Hematopoietic multipotent progenitor cell (in vitro differentiated cells): Measurements from ENCODE around the gene WDR38. TPM values are rescaled to one million over a fixed set of nuclear protein-coding genes. Genes with fewer than 3 reads are reported as not detected.
"Not testable (repeated sequence)": the region's sequence is repeated elsewhere in the genome, so short reads cannot be mapped to it uniquely, and the experiment has no call there.

Source experiments
- DNase-seq, 3 donors: peaks; one replicate each; pipeline ENCODE4 v3.0.0-alpha.2; 2011 to 2015; ENCODE audit warnings: low read depth in 2 of 3, low spot score in 2 of 3
- total RNA-seq: library from RNA; depleted of rRNA; stranded (reverse); fragments of >200 nt; gene quantifications from one replicate; pipeline ENCODE4 v1.2.3, GENCODE V29; 2012

The WDR38 gene
- total RNA-seq, 1 donor: not detected

DNA sequence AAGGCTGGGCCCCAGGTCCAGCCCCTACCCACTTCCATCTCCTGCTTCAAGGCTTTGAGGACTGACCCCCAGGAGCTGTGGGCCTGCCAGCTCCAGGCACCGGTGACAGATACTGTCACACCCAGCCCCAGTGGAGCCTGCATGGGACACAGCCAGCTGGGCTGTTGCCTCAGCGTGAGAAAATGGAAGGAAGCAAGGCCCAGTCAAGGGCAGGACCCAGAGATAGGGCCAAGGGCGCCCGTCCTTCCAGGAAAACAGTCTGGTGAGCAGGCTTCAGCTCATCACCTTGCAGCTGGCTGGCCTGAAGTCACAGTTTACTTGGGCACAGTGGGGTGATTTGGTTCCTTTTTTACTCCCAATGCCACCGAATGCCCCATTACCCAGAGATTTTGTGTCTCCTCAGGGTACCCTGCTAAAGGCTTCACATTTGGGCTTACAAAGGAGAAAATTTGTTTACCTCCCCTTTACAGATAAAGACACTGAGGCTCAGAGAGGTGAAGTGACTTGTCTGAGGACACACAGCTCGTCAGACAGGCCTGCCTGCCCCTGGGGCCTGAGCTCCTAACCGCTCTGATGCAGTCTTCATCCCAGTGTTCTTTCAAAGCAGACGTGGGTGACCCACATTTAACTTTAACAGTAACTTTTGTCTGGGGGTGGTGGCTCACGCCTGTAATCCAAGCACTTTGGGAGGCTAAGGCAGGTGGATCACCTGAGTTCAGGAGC lies 21.5 kb upstream of the WDR38 start:
- DNase-seq: no peak

DNA sequence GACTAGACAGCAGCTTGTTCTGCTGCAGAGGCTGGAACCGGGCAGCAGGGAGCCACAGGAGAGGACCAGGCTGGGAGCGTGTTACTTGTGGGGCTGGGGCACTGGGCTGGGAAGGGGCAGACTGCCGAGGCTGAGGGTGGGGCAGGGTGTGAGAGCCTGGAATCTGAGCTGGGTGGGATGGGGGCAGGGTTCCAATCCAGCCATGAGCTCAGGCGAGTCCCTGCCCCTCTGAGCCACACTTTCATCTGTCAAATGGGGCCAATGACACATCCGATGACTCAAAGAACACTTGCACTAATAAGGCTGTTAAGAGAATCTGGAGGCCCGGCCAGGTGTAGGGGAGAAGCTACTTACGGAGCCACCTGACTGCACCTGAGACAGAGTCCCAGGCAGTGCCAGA lies 18.7 kb upstream of the WDR38 start:
- no peak for DNase-seq

DNA sequence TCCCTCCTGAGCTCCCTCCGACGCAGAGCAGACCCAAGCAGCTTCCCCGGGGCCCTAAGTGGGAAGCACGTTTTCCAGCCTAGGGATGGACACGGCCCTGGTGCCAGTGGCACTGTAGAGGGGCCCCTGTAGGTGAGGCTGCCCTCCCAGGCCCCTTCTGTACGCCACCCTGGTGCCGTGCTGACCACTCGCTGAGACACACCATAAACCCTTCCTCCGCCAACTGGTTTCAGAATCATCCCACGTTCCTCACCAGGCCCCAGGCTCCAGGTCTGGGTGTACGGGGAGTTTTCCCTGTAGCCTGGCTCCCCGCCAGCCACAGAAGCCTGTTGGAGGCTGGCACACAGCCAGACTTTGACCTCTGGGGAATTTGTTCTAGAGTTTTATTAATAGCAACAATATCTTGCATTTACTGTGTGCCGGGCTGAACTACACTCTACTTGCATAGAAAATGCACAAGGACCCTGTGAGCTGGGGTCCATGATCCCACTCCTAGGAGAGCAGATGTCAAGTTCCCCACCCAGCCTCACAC lies 18.2 kb upstream of the WDR38 start:
- no peak for DNase-seq

DNA sequence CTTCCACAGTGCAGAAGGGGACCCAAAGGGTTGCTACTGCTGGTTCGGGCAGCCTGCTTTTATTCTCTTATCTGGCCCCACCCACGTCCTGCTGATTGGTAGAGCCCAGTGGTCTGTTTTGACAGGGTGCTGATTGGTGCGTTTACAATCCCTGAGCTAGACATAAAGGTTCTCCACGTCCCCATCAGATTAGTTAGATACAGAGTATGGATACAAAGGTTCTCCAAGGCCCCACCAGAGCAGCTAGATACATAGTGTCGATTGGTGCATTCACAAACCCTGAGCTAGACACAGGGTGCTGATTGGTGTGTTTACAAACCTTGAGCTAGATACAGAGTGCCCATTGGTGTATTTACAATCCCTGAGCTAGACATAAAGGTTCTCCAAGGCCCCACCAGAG lies 15.1 kb upstream of the WDR38 start:
- DNase-seq: not testable (repeated sequence)

DNA sequence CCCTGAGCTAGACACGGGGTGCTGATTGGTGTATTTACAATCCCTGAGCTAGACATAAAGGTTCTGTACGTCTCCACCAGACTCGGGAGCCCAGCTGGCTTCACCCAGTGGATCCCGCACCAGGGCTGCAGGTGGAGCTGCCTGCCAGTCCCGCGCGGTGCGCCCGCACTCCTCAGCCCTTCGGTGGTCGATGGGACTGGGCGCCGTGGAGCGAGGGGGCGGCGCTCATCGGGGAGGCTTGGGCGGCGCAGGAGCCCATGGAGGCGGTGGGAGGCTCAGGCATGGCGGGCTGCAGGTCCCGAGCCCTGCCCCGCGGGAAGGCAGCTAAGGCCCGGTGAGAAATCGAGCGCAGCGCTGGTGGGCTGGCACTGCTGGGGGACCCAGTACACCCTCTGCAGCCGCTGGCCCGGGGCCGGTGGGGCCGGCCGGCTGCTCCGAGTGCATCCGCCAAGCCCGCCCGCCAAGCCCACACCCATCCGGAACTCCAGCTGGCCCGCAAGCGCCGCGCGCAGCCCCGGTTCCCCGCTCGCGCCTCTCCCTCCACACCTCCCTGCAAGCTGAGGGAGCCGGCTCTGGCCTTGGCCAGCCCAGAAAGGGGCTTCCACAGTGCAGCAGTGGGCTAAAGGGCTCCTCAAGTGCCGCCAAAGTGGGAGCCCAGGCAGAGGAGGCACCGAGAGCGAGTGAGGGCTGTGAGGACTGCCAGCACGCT lies 14.5 kb upstream of the WDR38 start:
- DNase-seq: not testable (repeated sequence)

DNA sequence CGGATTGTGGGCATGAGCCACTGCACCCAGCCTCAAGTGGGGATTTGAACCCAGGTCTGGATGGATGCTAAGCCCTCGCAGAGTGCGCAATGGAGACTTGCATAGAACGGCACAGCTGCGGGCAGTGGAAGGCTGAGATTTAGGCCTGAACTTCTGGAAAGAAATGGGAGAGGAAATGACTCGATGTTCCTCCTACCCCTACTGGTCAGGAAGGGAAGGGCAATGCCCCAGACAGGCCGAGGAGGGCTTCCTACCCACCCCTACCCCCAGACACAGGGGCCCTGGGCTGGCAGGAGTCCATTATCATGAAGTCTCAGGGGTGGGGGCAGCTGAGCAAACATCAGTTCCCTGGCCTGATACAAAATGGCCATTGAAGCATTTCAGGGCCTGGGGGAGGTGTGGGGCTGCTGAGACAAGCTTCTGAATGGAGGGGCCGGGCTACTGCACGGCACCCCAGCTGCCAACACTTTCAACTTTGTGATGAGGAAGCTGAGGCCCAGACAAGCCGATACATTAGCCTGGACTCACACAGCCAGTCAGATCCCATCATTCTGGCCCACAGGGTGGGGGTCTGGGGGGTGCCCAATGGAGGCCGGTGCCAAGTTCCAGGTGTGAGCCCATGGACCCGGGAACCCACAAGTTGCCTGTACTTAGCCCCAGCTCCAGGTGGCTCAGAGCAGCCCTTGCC lies 13.5 kb upstream of the WDR38 start:
- peak in 1 of 3 donors; percentile 45 for DNase-seq

DNA sequence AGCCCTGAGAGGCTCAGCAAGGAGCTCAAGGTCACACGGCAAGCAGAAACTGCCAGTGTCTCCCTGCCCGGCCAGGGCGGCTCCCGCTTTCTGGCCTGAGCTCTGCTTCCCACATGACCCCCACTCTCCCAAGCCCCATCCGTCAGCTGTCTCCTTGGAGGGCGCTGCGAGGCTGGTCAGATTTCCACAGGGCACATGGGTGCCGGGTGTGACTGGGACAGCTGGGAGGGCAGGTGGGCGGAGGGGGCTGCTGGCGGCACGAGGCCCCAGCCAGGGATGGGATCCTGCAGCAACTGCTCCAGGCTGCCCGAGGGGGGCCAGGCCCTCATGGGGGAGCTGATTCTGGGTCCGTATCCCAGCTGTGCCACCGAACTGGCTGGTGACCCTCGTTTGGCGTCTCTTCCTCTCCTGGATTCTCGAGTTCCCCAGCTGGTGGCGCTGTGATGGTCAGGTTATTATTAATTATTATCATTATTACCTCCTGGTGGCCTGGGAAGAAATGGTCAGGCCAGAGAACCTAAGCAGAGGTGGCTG lies 12.9 kb upstream of the WDR38 start:
- no peak for DNase-seq

DNA sequence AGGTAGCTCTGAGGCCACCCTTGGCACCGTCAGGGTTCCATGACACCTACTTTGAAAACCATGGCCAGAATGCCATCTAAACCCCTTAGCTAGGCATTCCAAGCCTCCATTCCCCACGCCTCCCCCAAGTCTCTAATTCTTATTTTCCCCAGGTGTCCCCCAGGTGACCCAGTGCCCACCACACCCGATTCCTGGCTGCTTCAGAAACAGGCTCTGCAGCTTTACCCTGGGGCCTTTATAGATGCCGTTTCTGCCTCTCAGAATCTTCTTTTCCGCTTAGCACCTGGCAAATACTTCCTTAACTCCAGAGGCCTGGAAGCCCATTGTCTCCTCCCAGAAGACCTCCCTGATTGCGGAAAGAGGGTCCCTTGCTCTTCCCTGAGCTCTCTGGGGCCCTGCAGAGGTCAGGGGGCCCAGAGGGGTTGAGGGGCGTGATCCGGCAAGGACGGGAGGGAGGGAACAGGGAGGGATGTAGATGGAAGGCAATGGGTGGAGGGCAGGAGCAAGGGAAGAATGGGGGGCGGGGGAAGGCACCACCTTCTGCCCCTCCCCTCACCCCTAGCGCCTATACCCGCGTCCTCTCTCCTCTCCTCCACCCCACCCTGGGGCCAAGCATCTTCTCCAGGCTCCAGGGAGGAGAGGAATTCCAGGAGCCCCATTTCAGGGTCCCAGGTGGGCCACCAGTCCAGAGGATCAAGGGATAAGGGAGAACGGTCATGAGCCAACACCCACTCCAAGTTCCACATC lies 12.0 kb upstream of the WDR38 start:
- DNase-seq: no peak

DNA sequence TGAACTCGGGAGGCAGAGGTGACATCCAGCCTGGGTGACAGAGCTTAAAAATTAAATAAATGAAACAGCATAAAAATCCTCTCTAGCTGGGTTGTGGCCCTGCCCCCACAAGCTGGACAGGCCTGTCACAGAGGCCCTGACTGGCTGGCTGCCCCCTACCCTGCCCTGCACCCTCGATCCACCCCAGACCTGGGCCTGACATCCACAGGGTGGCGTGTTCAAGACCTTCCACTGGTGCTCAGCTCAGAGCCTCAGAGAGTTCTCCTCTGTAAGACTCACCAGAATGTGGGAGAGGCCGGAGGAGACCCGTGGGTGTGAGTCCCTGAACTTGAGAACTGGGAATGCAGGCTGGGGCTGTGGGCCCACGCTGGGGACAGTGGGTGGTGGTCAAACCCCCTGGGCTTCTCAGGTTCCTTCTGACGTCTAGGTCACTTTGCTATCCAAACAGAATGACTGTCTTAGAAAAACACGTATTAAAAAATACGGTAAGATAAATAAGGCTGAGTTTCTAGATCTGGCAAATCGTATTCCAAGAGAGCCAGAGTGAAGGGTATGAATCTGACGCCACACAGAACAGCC lies 9.7 kb upstream of the WDR38 start:
- no peak for DNase-seq

DNA sequence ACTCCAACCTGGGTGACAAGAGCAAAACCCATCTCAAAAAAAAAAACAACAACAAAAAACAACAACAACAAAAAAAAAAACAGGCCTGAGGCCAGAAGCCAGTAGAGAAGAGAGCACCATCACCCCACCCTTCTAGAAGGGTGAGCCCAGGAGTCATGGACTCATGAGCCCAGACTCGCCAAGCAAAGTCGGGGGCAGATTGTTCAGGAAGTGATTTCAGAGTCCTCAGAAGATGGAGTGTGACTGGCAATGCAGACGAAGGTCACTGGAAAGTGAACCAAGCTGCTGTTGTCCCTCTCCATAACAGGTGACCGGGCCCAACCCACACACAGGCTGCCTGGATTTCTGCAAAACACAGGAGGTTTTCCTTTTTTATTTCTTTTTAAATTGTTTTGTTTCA lies 9.0 kb upstream of the WDR38 start:
- DNase-seq: no peak

DNA sequence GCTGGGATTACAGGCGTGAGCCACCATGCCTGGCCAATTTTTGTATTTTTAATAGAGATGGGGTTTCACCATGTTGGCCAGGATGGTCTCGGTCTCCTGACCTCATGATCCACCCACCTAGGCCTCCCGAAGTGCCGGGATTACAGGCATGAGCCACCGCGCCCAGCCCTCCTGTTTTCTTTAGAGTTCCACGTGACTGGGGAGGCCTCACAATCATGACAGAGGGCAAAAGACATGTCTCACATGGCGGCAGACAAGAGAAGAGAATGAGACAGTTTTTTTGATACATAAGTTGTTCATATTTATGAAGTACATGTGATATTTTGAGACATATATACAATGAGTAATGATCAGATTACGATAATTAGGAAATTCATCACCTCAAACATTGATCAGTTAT lies 6.8 kb upstream of the WDR38 start:
- DNase-seq: not testable (repeated sequence)

DNA sequence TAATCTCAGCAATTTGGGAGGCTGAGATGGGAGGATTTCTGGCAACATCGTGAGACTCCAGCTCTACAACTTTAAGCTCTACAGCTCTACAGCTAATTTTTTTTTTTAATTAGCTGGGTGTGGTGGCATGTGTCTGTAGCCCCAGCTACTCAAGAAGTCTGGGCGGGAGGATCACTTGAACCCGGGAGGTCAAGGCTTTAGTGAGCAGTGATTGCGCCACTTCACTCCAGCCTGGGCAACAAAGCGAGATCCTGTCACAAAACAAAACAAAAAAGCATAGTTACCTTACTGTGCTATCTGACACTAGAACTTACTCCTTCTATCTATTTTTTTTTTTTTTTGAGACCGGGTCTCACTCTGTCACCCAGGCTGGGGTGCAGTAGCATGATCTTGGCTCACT lies 6.3 kb upstream of the WDR38 start:
- no peak for DNase-seq

DNA sequence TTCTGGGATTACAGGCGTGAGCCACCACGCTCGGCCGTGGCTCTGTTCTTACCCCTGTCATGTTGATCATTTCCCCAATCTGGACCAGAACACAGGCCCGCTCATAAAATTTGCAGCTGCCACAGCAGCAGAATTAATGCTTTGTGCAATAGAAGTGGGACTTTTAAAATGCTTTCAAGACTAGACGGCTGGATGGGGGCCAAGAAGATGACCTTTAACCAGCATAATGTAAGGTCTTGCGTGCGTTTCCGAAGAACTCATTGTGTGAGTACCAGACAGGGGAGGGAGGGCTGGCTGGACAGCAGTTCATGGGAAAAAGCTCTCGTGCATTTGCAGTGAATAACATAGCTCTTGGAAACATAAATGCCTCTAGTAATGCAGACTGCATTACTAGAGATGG lies 3.5 kb upstream of the WDR38 start:
- no peak for DNase-seq

DNA sequence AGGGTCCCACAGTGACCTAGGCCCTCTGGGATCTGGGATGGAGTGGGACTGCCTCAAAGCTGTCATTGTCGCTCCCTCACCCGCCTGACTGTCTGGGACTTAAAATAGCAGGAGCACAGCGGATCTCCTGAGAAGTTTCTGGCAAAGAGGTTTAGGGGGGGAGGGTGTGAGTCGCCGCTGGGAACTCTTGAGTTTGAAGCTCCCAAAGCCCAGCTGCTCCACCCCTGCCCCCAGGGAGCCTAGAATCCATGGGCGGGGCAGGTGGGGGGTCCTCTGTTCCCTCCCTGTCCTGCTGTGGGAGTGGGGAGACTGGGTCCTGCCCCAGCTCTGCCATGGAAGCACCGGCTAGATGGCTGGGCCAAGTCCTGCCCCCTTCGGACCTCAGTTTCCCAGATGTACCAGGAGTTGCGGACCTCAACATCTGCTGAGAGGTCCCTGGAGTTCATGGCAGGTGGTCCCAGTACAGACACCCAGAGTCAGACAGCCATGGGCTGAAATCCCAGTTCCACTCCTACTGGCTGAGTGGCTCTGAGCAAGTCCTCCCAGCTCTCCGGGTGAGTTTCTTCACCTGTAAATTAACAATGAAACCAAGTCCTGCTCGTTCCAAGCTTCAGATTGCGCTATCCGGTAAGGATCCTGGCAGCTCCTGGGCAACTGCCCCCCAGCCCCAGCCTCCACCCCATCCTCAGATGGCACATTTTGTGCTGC lies 985 bp upstream of the WDR38 start:
- DNase-seq: no peak

DNA sequence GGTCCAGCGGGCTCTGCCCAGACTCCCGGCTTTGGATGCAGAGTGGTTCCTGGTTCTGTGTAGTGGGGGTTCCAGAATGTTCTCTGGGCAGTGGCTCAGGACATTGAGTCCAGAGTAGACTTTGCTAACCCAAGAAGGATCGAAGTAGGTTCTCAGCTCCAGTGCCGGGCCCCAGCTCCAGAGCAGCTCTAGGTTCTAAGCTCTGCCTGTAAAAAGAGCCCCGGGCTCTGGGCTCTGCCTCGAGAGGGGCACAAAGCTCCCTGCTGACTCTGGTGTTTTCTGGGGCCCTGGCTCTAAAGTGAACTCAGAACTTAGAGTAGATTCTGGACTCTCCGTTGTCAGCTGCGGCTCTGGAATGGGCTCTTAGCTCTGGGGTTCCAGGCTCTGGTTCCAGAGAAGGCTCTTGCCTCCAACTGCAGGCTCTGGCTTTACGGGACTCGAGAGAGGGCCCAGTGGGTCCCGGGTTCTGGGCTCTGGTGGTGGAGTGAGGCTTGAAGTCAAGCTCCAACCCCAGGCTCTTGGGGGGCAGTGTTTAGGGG lies 414 bp downstream of the WDR38 start:
- DNase-seq: no peak

DNA sequence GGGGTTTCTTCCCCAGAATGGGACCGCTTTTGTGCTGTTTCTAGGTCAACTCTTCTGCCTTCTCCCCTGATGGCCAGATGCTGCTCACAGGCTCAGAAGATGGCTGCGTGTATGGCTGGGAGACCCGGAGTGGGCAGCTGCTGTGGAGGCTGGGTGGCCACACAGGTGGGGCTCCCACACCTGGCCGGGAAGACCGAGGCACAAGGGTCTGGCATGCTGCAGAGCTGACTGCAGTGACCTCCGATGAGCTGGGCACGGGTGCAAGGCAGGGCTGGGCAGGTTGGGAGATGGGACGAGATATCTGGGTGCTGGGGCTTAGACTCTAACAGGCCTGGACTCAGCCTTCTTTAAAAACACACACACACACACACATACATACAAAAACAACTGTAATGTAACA lies 901 bp downstream of the WDR38 start:
- no peak for DNase-seq

DNA sequence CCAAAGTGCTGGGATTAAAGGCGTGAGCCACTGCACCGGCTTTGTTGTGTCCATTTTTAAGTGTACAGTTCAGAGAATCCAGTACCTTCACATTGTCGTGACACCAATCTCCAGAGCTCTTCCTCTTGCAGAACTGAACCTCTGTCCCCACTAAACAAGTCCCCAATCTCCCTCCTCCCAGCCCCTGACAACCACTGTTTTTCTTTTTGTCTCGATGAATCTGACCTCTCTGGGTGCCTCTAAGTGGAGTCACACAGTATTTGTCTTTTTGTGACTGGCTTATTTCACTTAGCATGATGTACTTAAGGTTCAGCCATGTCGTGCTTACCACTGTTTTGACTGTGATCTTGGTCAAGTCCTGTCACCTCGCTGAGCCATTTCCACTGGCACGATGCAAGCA lies 1.6 kb downstream of the WDR38 start:
- DNase-seq: no peak

DNA sequence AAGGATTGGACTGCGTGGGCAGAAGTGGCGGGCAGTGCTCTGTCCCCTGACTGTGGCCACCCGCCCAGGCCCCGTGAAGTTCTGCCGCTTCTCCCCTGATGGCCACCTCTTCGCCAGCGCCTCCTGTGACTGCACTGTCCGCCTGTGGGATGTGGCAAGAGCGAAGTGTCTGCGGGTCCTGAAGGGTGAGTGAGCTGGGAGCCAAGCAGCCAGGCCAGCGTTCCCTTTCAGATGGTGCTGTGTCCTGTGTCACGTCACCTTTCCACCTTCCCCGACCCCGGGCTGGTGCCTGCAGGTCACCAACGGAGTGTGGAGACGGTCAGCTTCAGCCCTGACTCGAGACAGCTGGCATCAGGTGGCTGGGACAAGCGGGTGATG lies 2.3 kb downstream of the WDR38 start:
- DNase-seq: no peak

DNA sequence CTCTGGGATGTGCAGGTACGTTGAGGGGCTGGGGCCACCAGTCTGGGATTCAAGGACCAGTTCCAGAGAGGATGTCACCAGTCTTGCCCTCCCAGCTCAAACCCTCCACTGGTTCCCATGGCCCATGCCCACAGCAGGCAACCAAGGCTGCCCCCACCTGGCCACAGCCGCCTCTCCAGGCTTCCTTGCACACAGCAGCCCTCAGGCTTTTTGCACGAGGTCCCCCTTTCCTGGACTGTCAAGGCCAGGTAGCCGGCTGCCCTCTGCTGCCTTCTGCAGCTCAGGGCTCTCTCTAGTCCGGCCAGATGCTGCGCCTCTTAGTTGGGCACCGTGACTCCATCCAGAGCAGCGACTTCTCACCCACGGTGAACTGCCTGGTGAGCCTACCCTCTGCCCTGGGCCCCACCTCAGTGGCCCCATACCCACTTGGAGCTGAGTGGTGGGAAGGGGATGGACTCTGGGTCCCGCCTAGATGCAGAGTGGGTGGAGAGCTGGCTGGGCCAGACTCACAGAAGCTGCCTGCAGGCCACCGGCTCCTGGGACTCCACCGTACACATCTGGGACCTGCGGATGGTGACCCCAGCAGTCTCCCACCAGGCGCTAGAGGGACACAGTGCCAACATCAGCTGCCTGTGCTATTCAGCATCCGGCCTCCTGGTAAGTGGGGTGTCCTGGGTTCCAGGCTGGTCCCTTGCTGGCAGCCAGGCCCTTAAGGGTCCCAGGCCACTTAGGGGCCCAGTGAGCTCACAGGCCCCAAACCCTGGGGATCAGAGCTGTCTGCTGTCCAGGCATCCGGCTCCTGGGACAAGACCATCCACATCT lies 2.9 kb downstream of the WDR38 start:
- peak in 1 of 3 donors; percentile 29 for DNase-seq
